GM18867 (cell line): ENCODE data around the gene GBP3.
"Not testable (repeated sequence)": the region's sequence is repeated elsewhere in the genome, so short reads cannot be mapped to it uniquely, and the experiment has no call there.

Source experiments
- ATAC-seq: cut with Tn5 transposase; IDR thresholded peaks from one replicate; pipeline ENCODE4 v1.9.1; 2021; ENCODE audit warnings: mild to moderate bottlenecking, moderate library complexity; ENCODE audit not compliant: unreplicated experiment

Gene GBP3, protein sequence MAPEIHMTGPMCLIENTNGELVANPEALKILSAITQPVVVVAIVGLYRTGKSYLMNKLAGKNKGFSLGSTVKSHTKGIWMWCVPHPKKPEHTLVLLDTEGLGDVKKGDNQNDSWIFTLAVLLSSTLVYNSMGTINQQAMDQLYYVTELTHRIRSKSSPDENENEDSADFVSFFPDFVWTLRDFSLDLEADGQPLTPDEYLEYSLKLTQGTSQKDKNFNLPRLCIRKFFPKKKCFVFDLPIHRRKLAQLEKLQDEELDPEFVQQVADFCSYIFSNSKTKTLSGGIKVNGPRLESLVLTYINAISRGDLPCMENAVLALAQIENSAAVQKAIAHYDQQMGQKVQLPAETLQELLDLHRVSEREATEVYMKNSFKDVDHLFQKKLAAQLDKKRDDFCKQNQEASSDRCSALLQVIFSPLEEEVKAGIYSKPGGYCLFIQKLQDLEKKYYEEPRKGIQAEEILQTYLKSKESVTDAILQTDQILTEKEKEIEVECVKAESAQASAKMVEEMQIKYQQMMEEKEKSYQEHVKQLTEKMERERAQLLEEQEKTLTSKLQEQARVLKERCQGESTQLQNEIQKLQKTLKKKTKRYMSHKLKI

DNA sequence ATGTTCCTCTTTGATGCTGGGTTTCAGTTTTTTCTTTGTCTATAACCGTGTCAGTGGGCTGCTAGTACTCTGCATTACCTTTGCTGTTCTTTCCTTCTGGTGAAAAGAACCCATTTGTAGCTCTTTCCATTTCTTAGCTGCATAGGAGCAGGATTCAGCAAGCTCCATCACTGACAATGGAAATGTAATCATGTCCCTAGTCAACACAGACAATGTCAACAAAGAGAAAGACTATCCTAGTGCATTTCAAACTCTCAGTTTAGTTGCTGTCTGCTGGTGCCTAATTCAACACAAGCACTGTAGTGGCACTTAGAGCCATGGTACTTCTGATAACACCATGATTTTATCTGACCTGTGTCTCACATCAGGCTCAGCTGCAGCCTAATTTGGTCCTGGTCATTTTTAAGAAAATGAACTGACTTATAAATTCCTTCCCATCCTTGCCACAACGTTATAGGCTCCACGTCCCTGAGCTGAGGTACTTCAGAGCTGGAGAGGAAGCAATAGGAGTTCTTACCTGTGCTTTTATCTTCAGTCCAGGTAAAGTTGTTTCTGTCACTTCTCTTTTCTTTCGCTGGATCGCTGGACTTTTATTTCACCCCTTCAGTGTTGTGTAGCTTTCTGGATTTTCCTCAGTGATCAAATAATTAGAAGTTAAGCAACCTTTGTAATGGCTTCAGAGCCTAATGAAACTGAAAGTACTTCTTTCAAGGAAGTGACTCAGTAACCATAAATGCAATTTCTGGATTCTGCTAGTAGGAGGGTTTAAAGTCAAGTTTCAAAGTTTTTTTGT is at the start of gene GBP3:
Gene GBP3 (minus strand): TSS at position 700 of the 793 bp plus-strand sequence. CDS start 2,145 bp downstream, outside the sequence.
- ATAC-seq = peak; percentile 87

GRCh38 chr1:89070509-89070908 is 47.8 kb upstream of the GBP3 start:
- no peak for ATAC-seq

GRCh38 chr1:89069951-89070350 is 47.3 kb upstream of the GBP3 start:
- no peak for ATAC-seq

GRCh38 chr1:89068291-89068690 is 45.6 kb upstream of the GBP3 start:
- ATAC-seq = no peak

DNA sequence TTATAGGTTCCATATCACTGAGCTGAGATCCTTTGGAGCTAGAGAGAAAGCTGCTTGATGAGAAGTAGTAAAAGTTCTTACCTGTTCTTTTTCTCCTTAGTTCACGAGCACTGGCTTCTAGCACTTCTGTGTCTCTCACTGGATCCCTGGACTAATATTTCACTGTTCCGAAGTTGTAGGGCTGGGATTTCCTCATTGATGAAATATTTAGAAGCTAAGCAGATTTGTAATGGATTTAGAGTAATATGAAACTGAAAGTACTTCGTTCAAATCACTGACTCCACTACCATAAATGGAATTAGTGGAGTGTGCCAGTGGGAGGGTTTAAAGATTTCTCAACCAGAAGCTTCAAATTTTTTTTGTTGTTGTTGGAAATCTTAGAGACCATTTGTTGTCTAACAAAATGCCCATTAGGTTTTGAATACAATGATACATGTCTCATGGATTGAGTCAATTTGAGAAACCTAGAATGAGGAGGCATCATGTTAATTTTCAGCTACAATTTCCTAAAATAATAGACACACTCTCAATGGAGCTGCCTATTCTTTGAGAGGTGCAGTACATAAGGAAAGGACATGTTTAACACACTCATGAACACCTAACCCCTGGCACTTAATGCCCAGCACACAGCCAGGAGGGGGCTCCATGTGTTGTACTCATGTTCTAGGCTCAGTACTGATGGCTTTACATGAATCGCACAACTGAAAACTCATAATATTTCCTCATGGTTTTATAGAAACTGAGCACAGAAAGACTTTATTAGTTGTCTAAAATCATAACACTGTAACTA is 42.6 kb upstream of the GBP3 start, which contains the start of gene GBP1:
Gene GBP1 (minus strand): TSS at position 130 of the 790 bp plus-strand sequence. CDS start 1,974 bp downstream, outside the sequence.
- peak; percentile 67 for ATAC-seq

DNA sequence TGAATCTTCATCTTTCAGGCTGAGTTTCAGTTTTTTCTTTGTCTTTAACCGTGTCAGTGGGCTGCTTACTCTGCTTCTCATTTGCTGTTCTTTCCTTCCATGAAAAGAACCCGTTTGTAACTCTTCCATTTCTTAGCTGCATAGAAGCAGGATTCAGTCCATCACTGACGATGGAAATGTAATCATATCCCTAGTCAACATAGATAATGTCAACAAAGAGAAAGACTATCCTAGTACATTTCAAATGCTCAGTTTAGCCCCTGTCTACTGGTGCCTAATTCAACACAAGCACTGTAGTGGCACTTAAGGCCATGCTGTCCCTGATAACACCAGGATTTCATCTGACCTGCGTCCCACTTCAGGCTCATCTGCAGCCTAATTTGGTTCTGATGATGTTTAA is 42.0 kb upstream of the GBP3 start:
- ATAC-seq = peak; percentile 40

DNA sequence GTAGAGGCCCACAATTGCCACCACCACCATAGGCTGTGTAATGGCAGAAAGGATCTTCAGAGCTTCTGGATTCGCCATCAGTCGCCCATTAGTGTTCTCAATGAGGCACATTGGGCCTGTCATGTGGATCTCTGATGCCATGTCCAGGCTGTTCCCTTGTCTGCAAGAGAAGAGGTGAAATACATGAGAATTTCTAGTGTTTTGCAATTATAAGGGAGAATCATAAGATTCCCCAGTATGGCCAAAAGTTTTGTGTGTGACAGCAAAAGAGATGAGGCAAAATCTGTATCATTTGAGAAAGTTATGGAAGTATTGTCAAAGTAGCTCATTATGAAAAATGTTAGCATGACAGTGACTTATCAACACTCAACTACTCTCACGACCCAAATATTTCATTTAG is 40.4 kb upstream of the GBP3 start:
- ATAC-seq = no peak

- ATAC-seq = no peak
These were observed 37.4 kb upstream of the GBP3 start for GRCh38 chr1:89060091-89060490.

DNA sequence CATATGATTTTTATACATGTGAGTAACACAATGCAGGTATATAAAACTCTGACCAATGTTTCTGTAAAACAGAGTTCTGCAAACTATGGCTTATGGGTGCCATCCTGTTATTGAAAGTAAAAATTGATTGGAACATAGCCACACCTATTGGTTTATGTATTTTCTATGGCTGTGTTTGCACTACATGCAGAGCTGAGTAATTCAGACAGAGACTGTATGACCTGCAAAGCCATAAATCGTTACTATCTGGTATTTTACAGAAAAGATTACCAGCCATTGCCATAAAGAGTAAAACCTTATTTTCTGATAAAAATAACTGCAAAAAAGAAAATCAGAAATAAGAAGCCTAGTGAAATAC is 29.3 kb upstream of the GBP3 start:
- no peak for ATAC-seq

DNA sequence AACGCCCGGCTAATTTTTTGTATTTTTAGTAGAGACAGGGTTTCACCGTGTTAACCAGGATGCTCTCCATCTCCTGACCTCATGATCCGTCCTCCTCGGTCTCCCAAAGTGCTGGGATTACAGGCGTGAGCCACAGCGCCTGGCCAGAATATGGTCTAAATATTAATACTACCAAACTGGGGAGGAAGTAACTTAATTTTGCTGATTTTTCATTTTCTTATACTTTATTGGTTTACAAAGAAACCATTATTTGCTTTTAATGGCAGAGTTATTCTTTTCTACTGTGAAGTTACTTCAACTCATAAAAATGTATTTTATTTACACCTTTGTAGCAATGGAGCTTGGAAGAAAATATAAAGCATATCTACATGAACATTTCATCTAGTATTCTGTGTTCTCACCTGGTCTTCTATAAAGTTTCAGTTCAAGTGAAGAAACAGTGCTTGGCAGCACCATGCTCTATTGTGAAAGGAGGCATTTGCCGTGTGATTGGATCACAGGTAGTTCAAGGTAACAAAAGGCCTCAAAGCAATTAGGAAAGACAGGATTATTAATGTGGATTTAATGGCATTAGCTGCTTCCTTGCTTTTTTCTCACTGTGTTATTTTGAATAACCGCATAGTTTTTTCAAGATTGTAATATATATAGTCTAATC is 28.8 kb upstream of the GBP3 start:
- ATAC-seq = no peak

- no peak for ATAC-seq
These were observed 28.0 kb upstream of the GBP3 start for GRCh38 chr1:89050649-89051033.

- ATAC-seq = not testable (repeated sequence)
These were observed 27.4 kb upstream of the GBP3 start for GRCh38 chr1:89049901-89050648.

GRCh38 chr1:89049187-89049586 is 26.5 kb upstream of the GBP3 start:
- ATAC-seq = not testable (repeated sequence)

GRCh38 chr1:89047734-89048133 is 25.1 kb upstream of the GBP3 start:
- ATAC-seq = no peak

- ATAC-seq = peak; percentile 64
These were observed 23.9 kb upstream of the GBP3 start for GRCh38 chr1:89046318-89047183.

DNA sequence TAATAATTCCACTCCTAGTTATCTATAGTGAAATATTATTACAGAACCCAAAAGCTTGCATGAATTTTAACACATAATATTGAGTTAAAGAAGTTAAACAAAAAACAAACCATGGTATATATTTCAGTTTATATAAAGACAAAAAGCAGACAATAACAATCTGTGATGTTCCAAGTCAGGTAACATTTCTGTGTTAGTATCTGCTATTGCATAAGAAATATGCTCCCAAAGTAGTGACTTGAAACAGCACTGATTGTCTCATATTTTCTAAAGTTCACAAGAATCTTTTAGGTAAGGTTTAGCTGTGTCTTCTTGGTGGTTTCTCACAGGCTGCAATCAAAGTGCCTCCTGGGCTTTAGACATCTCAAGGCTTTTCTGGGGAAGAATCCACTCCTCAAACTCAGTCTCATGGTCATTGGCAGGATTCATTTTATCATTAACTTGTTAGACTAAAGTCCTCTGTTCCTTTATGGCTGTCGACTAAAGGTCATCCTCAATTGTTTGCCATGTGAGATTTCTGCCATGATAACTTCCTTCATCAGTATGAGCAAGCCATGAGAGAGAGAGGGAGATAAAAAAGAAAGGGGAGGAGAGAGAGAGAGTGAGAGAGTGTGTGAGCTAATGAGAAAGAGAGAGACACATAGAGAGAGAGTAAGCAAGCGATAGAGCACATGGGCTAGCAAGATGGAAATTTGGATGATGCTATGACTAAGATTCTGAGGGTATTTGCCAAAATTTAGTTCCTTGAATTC is 22.5 kb upstream of the GBP3 start:
- no peak for ATAC-seq

GRCh38 chr1:89043940-89044339 is 21.3 kb upstream of the GBP3 start:
- no peak for ATAC-seq

- ATAC-seq = no peak
These were observed 19.8 kb upstream of the GBP3 start for GRCh38 chr1:89042491-89042890.
